Right lobe of liver (tissue), 6 donors: ENCODE data around the gene CCNI2. TPM values are rescaled to one million over a fixed set of nuclear protein-coding genes. Genes with fewer than 3 reads are reported as not detected.

Experiments used
- ATAC-seq, 4 donors: fragments of 200-7000 bp; cut with Tn5 transposase; one replicate each; pipeline ENCODE4 v1.9.1; 2020; ENCODE audit warnings: mild to moderate bottlenecking in 4 of 4, moderate library complexity in 4 of 4
- DNase-seq, 3 donors: peaks; one replicate each; pipeline ENCODE4 v3.0.0-alpha.2; 2020
- H3K27ac ChIP-seq, 3 donors: fragments of 200-600 bp; one replicate each; pipeline ENCODE4 v1.8.0; 2022
- H3K27me3 ChIP-seq, 2 donors: fragments of 200-600 bp; one replicate each; pipeline ENCODE4 v1.8.0; 2022
- H3K36me3 ChIP-seq, 4 donors: fragments of 200-600 bp; sonication (generic) in 1 of 4; one replicate each; pipeline versions ENCODE4 v1.5.1 to v1.8.0; 2017 to 2022; ENCODE audit warnings: control low read depth in 1 of 4
- H3K4me1 ChIP-seq, 4 donors: fragments of 200-600 bp; sonication (generic) in 1 of 4; one replicate each; pipeline versions ENCODE4 v1.5.1 to v1.8.0; 2017 to 2022; ENCODE audit warnings: control low read depth in 1 of 4
- H3K4me3 ChIP-seq, 3 donors: fragments of 200-600 bp; one replicate each; pipeline ENCODE4 v1.8.0; 2022
- H3K9me3 ChIP-seq, 4 donors: fragments of 200-600 bp; sonication (generic) in 1 of 4; one replicate each; pipeline versions ENCODE4 v1.5.1 to v1.8.0; 2017 to 2022; ENCODE audit warnings: control low read depth in 1 of 4
- CTCF ChIP-seq, 4 donors: fragments of 200-600 bp in 3 of 4; fragments of 450-650 bp in 1 of 4; IDR thresholded peaks; one replicate each; pipeline versions ENCODE4 v1.5.1 to v1.8.0; 2016 to 2022; ENCODE audit warnings: antibody characterized with exemption in 4 of 4, mild to moderate bottlenecking in 2 of 4
- POLR2A ChIP-seq: fragments of 450-650 bp; IDR thresholded peaks from one replicate; pipeline ENCODE4 v1.6.1; 2017; ENCODE audit warnings: antibody characterized with exemption, mild to moderate bottlenecking
- WGBS: methylation state at CpG from one replicate; pipeline ENCODE4 v1.1.6; 2018; ENCODE audit warnings: low coverage, low lambda C conversion rate; ENCODE audit not compliant: insufficient coverage; ENCODE audit errors: missing lambda C conversion rate; 5-methylcytosine and 5-hydroxymethylcytosine counted together
- intact Hi-C, 2 donors: fragments of 100-400 bp; cut with DNase I; formaldehyde crosslinking; loops; one replicate each; pipeline versions ENCODE4 v1.11.2 to v1.14.1; 2022
- total RNA-seq, 6 experiments: library from RNA; depleted of rRNA in 2 of 6; stranded (reverse); fragments of >200 nt in 2 of 6; fragmentation: NEBNext Ultra II Directional in 3 of 6; extraction: Animal tissue kit (Norgen Biotek cat#: 25700) in 3 of 6; gene quantifications; one replicate each; pipeline versions ENCODE4 v1.1.0 to v1.2.4, GENCODE V29; 2016 to 2023
- donor health status: DM: no; HTN: yes; CAD: no.
- donor health status: DM: no; HTN: no; CAD: no.
- donor health status: DM: no; HTN: no; CAD: no.
- donor health status: DM: no; HTN: yes; CAD: no.
- donor health status: DM: no; HTN: yes; CAD: no.

Gene CCNI2
- total RNA-seq, 6 experiments from 2014 or later, result 0.11 TPM; not detected in 5

GRCh38 chr5:132751444-132751843 is 4.2 kb downstream of the CCNI2 start:
- Histone ChIP-seq H3K4me3 (no peak overlapping the region), H3K27me3 (peaks cover 0 to 11% of the 10 kb centered on the region in 2 donors), H3K36me3 (no peaks in the 10 kb centered on the region), H3K27ac (no peak overlapping the region), H3K9me3 (no peaks in the 10 kb centered on the region), H3K4me1 (peaks cover 0 to 5% (median 0%) of the 10 kb centered on the region in 4 donors)
- intact Hi-C loops, result loop anchor here in 1 of 2 donors (10.0 kb wide), 1 partner anchor 63 kb away; the partner anchor contains the start of gene SOWAHA
- WGBS, result 78% methylated on average over 7 of the region's 7 CpGs
- DNase-seq (no peak), ATAC-seq (no peak)
- TF ChIP-seq CTCF (IDR thresholded peaks at IDR 0.05) (no peak), POLR2A (no peak)

GRCh38 chr5:132751971-132752580 is 4.8 kb downstream of the CCNI2 start:
- intact Hi-C loops, result loop anchor here in 1 of 2 donors (10.0 kb wide), 1 partner anchor 63 kb away; the partner anchor contains the start of gene SOWAHA
- Histone ChIP-seq H3K4me1 (peaks cover 0 to 2% (median 0%) of the 10 kb centered on the region in 4 donors), H3K4me3 (no peak overlapping the region), H3K9me3 (no peaks in the 10 kb centered on the region), H3K27me3 (peaks cover 0 to 11% of the 10 kb centered on the region in 2 donors), H3K27ac (no peak overlapping the region), H3K36me3 (no peaks in the 10 kb centered on the region)
- TF ChIP-seq CTCF (IDR thresholded peaks at IDR 0.05), result no peak
- no peak for TF ChIP-seq POLR2A
- ATAC-seq, result no peak
- WGBS, result 94% methylated on average over 2 of the region's 5 CpGs
- no peak for DNase-seq

- Histone ChIP-seq H3K27me3 (peaks cover 0 to 6% of the 10 kb centered on the region in 2 donors), H3K4me3 (no peak overlapping the region), H3K27ac (no peak overlapping the region), H3K4me1 (no peaks in the 10 kb centered on the region), H3K36me3 (no peaks in the 10 kb centered on the region), H3K9me3 (no peaks in the 10 kb centered on the region)
- TF ChIP-seq CTCF (IDR thresholded peaks at IDR 0.05) (no peak), POLR2A (no peak)
- intact Hi-C loops, result loop anchor here in 1 of 2 donors (10.0 kb wide), 1 partner anchor 62 kb away; the partner anchor contains the start of gene SOWAHA
- ATAC-seq, result no peak
- 90% methylated on average over 1 of the region's 1 CpG for WGBS
- DNase-seq, result no peak
Observed at GRCh38 chr5:132752581-132753125, 5.4 kb downstream of the CCNI2 start.

- WGBS, result 40% methylated on average over 1 of the region's 2 CpGs
- Histone ChIP-seq H3K4me1 (no peaks in the 10 kb centered on the region), H3K4me3 (no peak overlapping the region), H3K27me3 (no peaks in the 10 kb centered on the region), H3K9me3 (no peaks in the 10 kb centered on the region), H3K36me3 (peaks cover 0 to 2% (median 0%) of the 10 kb centered on the region in 4 donors), H3K27ac (no peak overlapping the region)
- peak; percentile 40 to 63 (median 44) for ATAC-seq
- DNase-seq, result no peak
- TF ChIP-seq CTCF (IDR thresholded peaks at IDR 0.05) (peak in 2 of 4 donors; percentile 8 to 9), POLR2A (no peak)
- intact Hi-C loops, result loop anchor here in 1 of 2 donors (10.0 kb wide), 1 partner anchor 61 kb away; the partner anchor contains the start of gene SOWAHA
Observed at GRCh38 chr5:132753135-132753987, 6.1 kb downstream of the CCNI2 start.
